GM18520 (cell line): Measurements from ENCODE around the gene WDR62.

ENCODE experiments used
- ATAC-seq: cut with Tn5 transposase; IDR thresholded peaks from one replicate; pipeline ENCODE4 v1.9.1; 2021; ENCODE audit not compliant: unreplicated experiment

Gene WDR62

DNA sequence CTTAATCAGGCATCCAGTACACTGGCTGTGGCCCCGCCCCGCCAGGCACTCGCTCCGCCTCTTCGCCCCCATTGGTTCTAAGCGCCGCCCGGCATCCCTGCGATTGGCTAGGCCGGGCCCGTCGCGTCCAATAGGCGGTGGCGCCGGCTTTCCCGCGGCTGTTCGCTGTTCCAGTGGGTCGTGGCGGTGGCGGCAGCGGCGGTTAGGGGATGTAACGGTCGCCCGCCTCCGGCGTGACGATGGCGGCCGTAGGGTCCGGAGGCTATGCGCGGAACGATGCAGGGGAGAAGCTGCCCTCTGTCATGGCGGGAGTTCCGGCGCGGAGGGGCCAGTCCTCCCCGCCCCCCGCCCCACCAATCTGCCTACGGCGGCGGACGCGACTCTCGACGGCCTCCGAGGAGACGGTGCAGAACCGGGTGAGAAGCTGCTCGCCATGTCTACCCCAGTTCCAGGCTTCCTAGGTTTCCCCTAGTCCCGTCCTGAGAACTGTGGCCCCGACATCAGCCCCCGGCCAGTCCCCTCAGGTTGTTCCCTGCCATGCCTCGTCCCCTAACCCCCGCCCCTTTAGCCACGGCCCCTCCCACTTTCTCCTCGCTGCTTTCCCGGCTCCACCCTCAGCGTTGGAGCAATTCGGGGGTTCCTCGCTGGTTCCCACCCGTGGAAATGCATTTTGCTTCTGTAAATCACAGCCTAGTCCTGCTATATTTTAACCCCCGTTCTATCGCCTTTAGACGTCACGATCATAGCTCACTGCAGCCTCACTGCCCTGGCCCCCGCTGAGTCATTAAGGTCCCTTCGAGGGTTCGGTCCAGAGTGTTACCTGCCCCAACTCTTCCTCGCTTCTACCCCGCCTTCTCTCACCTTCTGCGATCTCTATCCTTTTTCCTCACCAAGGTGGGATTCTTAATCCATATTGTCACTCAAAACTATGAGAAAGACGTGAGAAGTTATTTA lies at the start of gene WDR62:
WDR62 (plus strand) TSS at position 165 of the 954 bp plus-strand sequence; CDS start at position 240, 75 bp downstream.
- ATAC-seq: peak; percentile 50

GRCh38 chr19:36006955-36007354 lies 47.7 kb upstream of the WDR62 start:
- no peak for ATAC-seq

GRCh38 chr19:36008336-36008978 lies 46.2 kb upstream of the WDR62 start, which contains the start of gene SYNE4:
Gene SYNE4, minus strand, starts transcription at chr19:36008813. Its CDS starts 132 bp downstream, at chr19:36008681.
- ATAC-seq: no peak

GRCh38 chr19:36009220-36009619 lies 45.5 kb upstream of the WDR62 start:
- no peak for ATAC-seq

DNA sequence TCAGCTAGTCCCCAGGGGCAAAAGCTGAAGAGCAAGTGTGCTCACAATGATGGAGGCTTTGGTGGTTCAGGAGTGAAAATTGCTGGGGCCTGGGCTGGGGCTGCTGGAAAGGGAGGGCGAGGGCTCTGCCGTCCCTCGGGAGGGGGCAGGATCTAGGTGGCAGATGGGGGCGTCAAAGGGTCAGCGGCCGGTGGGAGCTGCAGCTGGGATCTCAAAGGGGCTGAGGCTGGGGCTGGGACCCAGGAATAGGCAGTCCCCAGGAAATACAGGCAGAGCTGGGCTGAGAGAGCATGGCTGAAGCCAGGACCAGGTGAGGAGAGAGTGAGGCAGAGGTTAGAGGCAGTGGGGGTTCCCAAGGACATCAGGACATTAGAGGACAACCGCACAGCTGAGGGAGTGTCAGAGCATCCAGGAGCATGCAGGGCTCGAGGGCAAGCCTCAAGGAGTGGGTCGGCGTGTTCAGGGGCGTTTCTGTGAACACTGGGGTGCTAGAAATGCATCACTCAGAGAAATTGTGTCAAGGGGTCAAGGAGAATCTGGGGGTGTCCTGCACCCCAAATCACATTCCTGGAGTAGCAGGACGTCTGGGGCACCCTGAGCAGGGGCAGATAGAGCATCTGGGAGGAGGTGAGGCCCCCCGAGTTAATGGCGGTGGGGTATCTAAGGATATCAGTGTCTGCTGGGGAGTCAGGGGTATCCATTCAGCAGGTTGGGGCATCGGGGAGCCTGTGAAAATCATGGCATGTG lies 44.9 kb upstream of the WDR62 start:
- ATAC-seq: no peak

- no peak for ATAC-seq
These were observed 44.3 kb upstream of the WDR62 start for GRCh38 chr19:36010402-36010801.

GRCh38 chr19:36013280-36014011 lies 41.3 kb upstream of the WDR62 start:
- ATAC-seq: no peak

- peak; percentile 94 for ATAC-seq
These were observed 40.4 kb upstream of the WDR62 start, which contains the start of gene ALKBH6 for GRCh38 chr19:36014012-36014924. Gene ALKBH6, minus strand, starts transcription at chr19:36014213. Its CDS starts 816 bp downstream, at chr19:36013397.

GRCh38 chr19:36019061-36019670 lies 35.5 kb upstream of the WDR62 start:
- ATAC-seq: no peak

- ATAC-seq: no peak
These were observed 31.3 kb upstream of the WDR62 start for GRCh38 chr19:36023432-36023831.

DNA sequence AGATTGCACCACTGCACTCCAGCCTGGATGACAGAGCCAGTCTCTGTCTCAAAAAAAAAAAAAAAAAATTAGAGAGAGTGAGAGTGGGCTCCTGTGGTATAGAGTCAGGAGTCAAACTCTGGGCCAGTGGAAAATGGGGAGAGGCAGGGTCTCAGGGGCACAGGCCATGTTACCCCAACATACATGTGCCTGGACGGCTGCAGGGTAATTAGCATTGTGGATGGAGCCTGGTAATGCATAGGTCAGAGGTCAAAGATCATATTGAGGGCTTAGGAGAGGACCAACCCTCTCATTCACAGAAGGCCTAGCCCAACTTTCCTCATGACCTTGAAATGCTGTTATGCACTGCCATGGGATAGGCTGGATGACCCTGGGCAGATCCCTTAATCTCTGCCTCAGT lies 29.2 kb upstream of the WDR62 start:
- ATAC-seq: no peak

DNA sequence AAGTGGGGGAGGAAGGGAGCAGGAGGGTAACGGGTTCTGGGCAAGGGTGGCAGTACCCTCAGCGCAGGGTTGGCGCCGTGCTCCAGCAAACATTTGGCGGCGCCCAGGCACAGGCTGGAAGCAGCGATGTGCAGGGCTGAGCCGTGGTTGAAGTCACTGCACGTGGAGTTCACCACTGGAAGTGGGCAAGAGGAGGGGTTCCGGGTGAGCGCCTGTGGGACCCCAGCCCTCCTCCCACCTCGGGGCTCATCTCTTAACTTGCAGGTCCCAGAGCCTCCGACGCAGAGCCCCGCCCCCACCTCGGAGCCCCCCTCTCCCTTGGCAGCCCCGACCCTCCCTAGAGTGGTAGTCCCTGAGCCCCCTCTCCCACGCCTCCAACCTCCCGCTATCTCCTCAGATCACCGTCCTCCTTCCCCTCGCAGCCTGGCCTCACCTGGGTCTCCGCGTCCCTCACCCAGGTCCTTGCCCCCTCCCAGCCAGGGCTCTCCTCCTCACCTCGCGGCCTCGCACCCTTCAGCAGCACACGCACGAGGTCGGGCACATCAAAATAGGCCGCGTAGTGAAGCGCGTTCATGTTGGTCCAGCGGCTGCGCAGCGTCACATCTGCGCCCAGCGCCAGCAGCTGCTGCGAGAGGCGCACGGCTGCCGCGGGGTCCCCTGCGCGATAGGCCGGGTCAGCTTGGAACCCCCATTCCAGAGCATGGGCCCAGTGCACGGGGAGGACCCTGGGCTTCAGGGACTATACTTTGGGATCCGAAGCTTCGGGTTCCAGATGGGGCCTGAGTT lies 28.4 kb upstream of the WDR62 start:
- ATAC-seq: no peak

GRCh38 chr19:36027696-36028095 lies 27.0 kb upstream of the WDR62 start:
- no peak for ATAC-seq

DNA sequence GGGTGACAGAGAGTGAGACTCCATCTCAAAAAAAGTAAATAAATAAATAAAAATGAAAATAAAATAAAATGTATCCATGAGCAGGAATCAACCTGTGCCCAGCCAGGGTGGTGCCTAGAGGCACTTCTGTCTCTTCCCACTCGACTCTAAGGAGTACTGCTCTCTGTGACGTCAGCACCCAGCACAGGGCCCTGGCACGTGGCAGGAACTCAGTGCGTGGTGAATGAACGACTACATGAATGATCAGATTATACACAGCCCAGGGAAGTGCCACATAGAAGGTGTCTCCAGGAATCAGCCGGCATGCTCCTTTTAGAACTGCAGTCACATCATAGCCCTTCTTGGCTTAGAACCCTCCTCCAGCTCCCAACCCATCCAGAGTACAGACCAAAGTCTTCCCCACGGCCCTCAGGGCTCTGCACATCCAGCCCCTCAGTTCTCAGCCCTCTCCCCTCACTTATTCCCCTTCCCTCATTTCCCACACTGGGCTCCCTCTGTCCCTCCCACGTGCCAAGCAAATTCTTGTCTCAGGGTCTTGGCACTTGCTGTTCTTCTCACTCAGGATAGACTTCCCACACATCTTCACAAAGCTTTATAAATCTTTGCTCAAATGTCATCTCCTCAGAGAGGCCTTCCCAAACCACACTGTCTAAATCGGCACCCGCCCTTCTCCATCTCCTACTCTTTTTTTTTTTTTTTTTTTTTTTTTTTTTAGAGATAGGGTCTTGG lies 26.2 kb upstream of the WDR62 start:
- no peak for ATAC-seq

- no peak for ATAC-seq
These were observed 24.2 kb upstream of the WDR62 start for GRCh38 chr19:36030264-36031148.

DNA sequence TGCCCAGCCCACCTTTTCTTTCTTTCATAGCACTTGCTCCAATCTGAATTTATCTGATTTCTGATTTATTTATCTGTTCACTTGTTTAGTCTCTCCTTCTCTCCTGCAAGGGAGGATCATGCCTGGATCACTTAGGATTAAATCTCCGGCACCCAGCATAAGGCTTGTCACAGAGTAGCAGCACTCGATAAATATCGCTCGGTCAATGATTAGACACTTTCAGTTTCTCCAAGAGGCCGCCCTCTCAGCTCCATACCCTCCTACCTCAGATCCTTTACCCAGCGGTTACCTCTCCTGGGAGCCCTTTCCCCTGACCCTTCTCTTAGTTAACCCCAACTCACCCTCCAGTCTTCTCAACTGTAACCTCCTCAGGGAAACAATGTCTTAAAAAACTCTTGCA lies 23.4 kb upstream of the WDR62 start:
- no peak for ATAC-seq
